Measurements from ENCODE around the gene SIX3. TPM values are rescaled to one million over a fixed set of nuclear protein-coding genes. Genes with fewer than 3 reads are reported as not detected.

Gene SIX3
- total and polyA plus RNA-seq, 3 experiments from 2014 or later: not detected

- Histone ChIP-seq H3K4me1 (ENCODE audit: insufficient read depth, low read length) (peaks cover 11% of the 10 kb centered on the region), H3K27ac (ENCODE audit: low read depth, low read length) (no peak overlapping the region), H3K4me3 (ENCODE audit: low read length) (no peak overlapping the region), H3K9me3 (ENCODE audit: low read length) (no peaks in the 10 kb centered on the region), H3K27me3 (ENCODE audit: insufficient read depth, low read length, poor library complexity, severe bottlenecking) (peaks cover 29% of the 10 kb centered on the region), H3K36me3 (ENCODE audit: insufficient read depth, low read length) (no peaks in the 10 kb centered on the region)
- Mint-ChIP-seq H3K4me3 (peak overlapping the region in 3 of 7 donors; percentile 63 to 87 (median 69)), H3K27me3 (peaks cover 58 to 87% of the 10 kb centered on the region in 2 donors), H3K27ac (peak overlapping the region in 1 of 8 donors; percentile 29), H3K9me3 (no peaks in the 10 kb centered on the region), H3K4me1 (peaks cover 29 to 60% (median 38%) of the 10 kb centered on the region in 3 donors), H3K36me3 (no peaks in the 10 kb centered on the region)
- no peak for DNase-seq
- POLR2A ChIA-PET: no interaction called here
- CTCF ChIA-PET: no interaction called here
These were observed 2.8 kb downstream of the SIX3 start for GRCh38 chr2:44944102-44944951.

DNA sequence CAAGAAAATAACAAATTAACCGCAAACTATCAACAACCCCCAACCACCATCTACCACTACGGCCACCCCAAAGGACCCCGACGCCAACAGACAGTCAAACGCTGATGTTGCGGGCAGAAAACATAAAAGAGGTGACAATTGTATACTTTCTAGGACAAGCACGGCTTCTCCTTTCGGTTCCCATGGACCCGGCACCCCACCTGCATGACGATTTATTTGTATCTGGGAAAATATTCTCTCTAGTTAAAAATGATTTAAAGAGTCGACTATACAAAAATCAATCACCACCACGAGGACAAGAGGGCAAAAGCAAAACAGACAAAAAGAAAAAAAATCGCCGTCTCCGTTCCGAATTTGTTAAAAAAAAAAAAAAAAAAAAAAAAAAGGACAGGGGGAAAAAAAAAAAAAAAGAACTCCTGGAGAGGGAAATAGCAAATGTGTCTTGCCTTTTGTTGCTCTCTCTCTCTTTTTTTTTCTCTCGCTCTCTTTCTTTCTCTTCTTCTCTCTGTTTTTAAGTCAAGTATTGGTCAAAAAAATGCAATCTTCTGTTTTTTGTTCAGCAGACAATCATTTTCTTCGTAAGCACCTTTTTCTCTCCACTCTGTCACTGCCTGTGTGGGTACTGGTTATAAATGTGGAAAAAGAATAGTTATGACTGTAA lies 3.6 kb downstream of the SIX3 start:
- peak overlapping the region in 2 of 8 donors; percentile 6 to 29 for H3K27ac Mint-ChIP-seq
- H3K9me3 Mint-ChIP-seq: no peaks in the 10 kb centered on the region
- H3K27ac ChIP-seq (ENCODE audit: low read depth, low read length): no peak overlapping the region
- ChIA-PET CTCF (no interaction called here), POLR2A (no interaction called here)
- no peaks in the 10 kb centered on the region for H3K36me3 ChIP-seq (ENCODE audit: insufficient read depth, low read length)
- peaks cover 25 to 55% (median 37%) of the 10 kb centered on the region in 3 donors for H3K4me1 Mint-ChIP-seq
- no peaks in the 10 kb centered on the region for H3K36me3 Mint-ChIP-seq
- DNase-seq: no peak
- peaks cover 11% of the 10 kb centered on the region for H3K4me1 ChIP-seq (ENCODE audit: insufficient read depth, low read length)
- peaks cover 53 to 82% of the 10 kb centered on the region in 2 donors for H3K27me3 Mint-ChIP-seq
- no peak overlapping the region for H3K4me3 ChIP-seq (ENCODE audit: low read length)
- peak overlapping the region in 4 of 7 donors; percentile 11 to 63 (median 46) for H3K4me3 Mint-ChIP-seq
- peaks cover 29% of the 10 kb centered on the region for H3K27me3 ChIP-seq (ENCODE audit: insufficient read depth, low read length, poor library complexity, severe bottlenecking)
- no peaks in the 10 kb centered on the region for H3K9me3 ChIP-seq (ENCODE audit: low read length)

DNA sequence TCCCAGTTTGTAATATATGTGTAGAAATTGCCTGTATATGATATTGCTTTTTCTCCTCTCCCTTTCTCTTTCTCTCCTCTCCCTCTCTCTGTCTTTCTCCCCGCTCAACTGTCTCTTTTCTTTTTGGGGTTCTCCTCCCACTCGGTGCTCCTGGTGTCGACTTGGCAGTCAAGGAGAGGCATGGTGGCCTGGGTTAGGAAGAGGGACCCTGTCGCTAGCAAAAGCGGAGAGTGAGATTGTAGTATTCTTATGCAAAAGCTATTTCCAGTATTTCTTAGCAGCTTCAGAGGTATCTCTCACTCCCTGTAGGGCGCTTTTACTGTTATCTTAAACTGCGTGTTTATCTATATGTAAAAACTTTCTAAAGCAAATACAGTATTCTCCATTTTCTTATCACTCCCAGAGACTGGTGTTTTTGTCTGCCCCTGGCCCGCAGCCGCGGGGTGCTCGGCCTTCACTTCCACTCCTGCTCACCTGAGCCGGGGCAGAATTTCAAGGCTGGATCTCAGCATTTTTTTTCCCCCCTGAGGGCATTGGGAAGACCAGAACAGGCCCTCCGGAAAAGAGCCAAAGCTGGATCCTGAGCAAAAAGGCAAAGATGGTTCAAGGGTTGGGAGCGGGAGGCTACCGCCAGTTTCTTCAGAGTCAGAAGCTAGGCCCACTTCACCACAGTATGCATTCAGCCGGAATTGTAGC lies 4.3 kb downstream of the SIX3 start:
- peak overlapping the region in 1 of 7 donors; percentile 2 for H3K4me3 Mint-ChIP-seq
- Histone ChIP-seq H3K9me3 (ENCODE audit: low read length) (no peaks in the 10 kb centered on the region), H3K27ac (ENCODE audit: low read depth, low read length) (no peak overlapping the region), H3K4me3 (ENCODE audit: low read length) (no peak overlapping the region), H3K36me3 (ENCODE audit: insufficient read depth, low read length) (no peaks in the 10 kb centered on the region), H3K4me1 (ENCODE audit: insufficient read depth, low read length) (peaks cover 10% of the 10 kb centered on the region), H3K27me3 (ENCODE audit: insufficient read depth, low read length, poor library complexity, severe bottlenecking) (peaks cover 23% of the 10 kb centered on the region)
- no peaks in the 10 kb centered on the region for H3K9me3 Mint-ChIP-seq
- H3K27me3 Mint-ChIP-seq: peaks cover 52 to 82% of the 10 kb centered on the region in 2 donors
- CTCF ChIA-PET: no interaction called here
- peak overlapping the region in 1 of 8 donors; percentile 6 for H3K27ac Mint-ChIP-seq
- no peak for DNase-seq
- no peaks in the 10 kb centered on the region for H3K36me3 Mint-ChIP-seq
- H3K4me1 Mint-ChIP-seq: peaks cover 21 to 52% (median 33%) of the 10 kb centered on the region in 3 donors
- POLR2A ChIA-PET: no interaction called here

- H3K36me3 ChIP-seq (ENCODE audit: insufficient read depth, low read length): no peaks in the 10 kb centered on the region
- Mint-ChIP-seq H3K4me3 (no peak overlapping the region), H3K4me1 (peaks cover 21 to 47% (median 26%) of the 10 kb centered on the region in 3 donors), H3K27ac (no peak overlapping the region), H3K27me3 (peaks cover 56 to 82% of the 10 kb centered on the region in 2 donors), H3K36me3 (no peaks in the 10 kb centered on the region), H3K9me3 (no peaks in the 10 kb centered on the region)
- H3K4me3 ChIP-seq (ENCODE audit: low read length): no peak overlapping the region
- POLR2A ChIA-PET: no interaction called here
- peaks cover 19% of the 10 kb centered on the region for H3K27me3 ChIP-seq (ENCODE audit: insufficient read depth, low read length, poor library complexity, severe bottlenecking)
- CTCF ChIA-PET: no interaction called here
- no peaks in the 10 kb centered on the region for H3K9me3 ChIP-seq (ENCODE audit: low read length)
- no peak overlapping the region for H3K27ac ChIP-seq (ENCODE audit: low read depth, low read length)
- no peak for DNase-seq
- H3K4me1 ChIP-seq (ENCODE audit: insufficient read depth, low read length): peaks cover 3% of the 10 kb centered on the region
These were observed 5.0 kb downstream of the SIX3 start for GRCh38 chr2:44946372-44947027.

- no peak for DNase-seq
- H3K27me3 Mint-ChIP-seq: peaks cover 54 to 81% of the 10 kb centered on the region in 2 donors
- ChIA-PET POLR2A (no interaction called here), CTCF (interaction anchor here (0.8 kb wide), 1 partner anchor 8 kb away, joined by 3 read pairs; no protein-coding TSS in a partner anchor)
- no peaks in the 10 kb centered on the region for H3K36me3 Mint-ChIP-seq
- H3K4me3 ChIP-seq (ENCODE audit: low read length): no peak overlapping the region
- H3K27ac Mint-ChIP-seq: no peak overlapping the region
- H3K4me3 Mint-ChIP-seq: no peak overlapping the region
- no peaks in the 10 kb centered on the region for H3K4me1 ChIP-seq (ENCODE audit: insufficient read depth, low read length)
- H3K27ac ChIP-seq (ENCODE audit: low read depth, low read length): no peak overlapping the region
- H3K27me3 ChIP-seq (ENCODE audit: insufficient read depth, low read length, poor library complexity, severe bottlenecking): peaks cover 19% of the 10 kb centered on the region
- peaks cover 20 to 45% (median 21%) of the 10 kb centered on the region in 3 donors for H3K4me1 Mint-ChIP-seq
- no peaks in the 10 kb centered on the region for H3K36me3 ChIP-seq (ENCODE audit: insufficient read depth, low read length)
- H3K9me3 ChIP-seq (ENCODE audit: low read length): no peaks in the 10 kb centered on the region
- no peaks in the 10 kb centered on the region for H3K9me3 Mint-ChIP-seq
These were observed 5.5 kb downstream of the SIX3 start for GRCh38 chr2:44947028-44947375.

- H3K4me1 ChIP-seq (ENCODE audit: insufficient read depth, low read length): no peaks in the 10 kb centered on the region
- no peak overlapping the region for H3K4me3 Mint-ChIP-seq
- POLR2A ChIA-PET: no interaction called here
- H3K9me3 Mint-ChIP-seq: no peaks in the 10 kb centered on the region
- H3K27me3 ChIP-seq (ENCODE audit: insufficient read depth, low read length, poor library complexity, severe bottlenecking): peaks cover 16% of the 10 kb centered on the region
- peaks cover 0 to 3% (median 0%) of the 10 kb centered on the region in 3 donors for H3K36me3 Mint-ChIP-seq
- H3K27me3 Mint-ChIP-seq: peaks cover 50 to 83% of the 10 kb centered on the region in 2 donors
- no peak overlapping the region for H3K4me3 ChIP-seq (ENCODE audit: low read length)
- peak in 1 of 5 donors; percentile 26 for DNase-seq
- no peak overlapping the region for H3K27ac Mint-ChIP-seq
- peaks cover 18 to 45% (median 21%) of the 10 kb centered on the region in 3 donors for H3K4me1 Mint-ChIP-seq
- H3K27ac ChIP-seq (ENCODE audit: low read depth, low read length): no peak overlapping the region
- CTCF ChIA-PET: no interaction called here
- H3K36me3 ChIP-seq (ENCODE audit: insufficient read depth, low read length): no peaks in the 10 kb centered on the region
- H3K9me3 ChIP-seq (ENCODE audit: low read length): no peaks in the 10 kb centered on the region
These were observed 7.2 kb downstream of the SIX3 start for GRCh38 chr2:44948565-44949328.

GRCh38 chr2:44949329-44950151 lies 8.0 kb downstream of the SIX3 start:
- Histone ChIP-seq H3K27ac (ENCODE audit: low read depth, low read length) (no peak overlapping the region), H3K36me3 (ENCODE audit: insufficient read depth, low read length) (no peaks in the 10 kb centered on the region), H3K4me1 (ENCODE audit: insufficient read depth, low read length) (no peaks in the 10 kb centered on the region), H3K27me3 (ENCODE audit: insufficient read depth, low read length, poor library complexity, severe bottlenecking) (peaks cover 12% of the 10 kb centered on the region), H3K9me3 (ENCODE audit: low read length) (no peaks in the 10 kb centered on the region), H3K4me3 (ENCODE audit: low read length) (no peak overlapping the region)
- Mint-ChIP-seq H3K4me3 (no peak overlapping the region), H3K27me3 (peaks cover 57 to 85% of the 10 kb centered on the region in 2 donors), H3K9me3 (no peaks in the 10 kb centered on the region), H3K27ac (no peak overlapping the region), H3K36me3 (peaks cover 0 to 3% (median 0%) of the 10 kb centered on the region in 3 donors), H3K4me1 (peaks cover 18 to 42% (median 20%) of the 10 kb centered on the region in 3 donors)
- CTCF ChIA-PET: no interaction called here
- peak in 1 of 5 donors; percentile 11 for DNase-seq
- POLR2A ChIA-PET: no interaction called here

All from CD8-positive, alpha-beta memory T cell (primary cell).